ENCODE measurements around the gene LMX1B.

Gene LMX1B

GRCh38 chr9:126588491-126589168, 25.1 kb upstream of the LMX1B start:
- TF ChIP-seq CTCF (IDR thresholded peaks at IDR 0.05; ENCODE audit: low read depth, low read length): no peak
- no peak for DNase-seq (ENCODE audit: low read depth, low spot score)
- in situ Hi-C loops (cut with HindIII; ENCODE audit: low sequenced_read_pairs): no loop called here
- no peak overlapping the region for H3K4me3 ChIP-seq (ENCODE audit: low read depth, low read length)

GRCh38 chr9:126589349-126589748, 24.4 kb upstream of the LMX1B start:
- no peak for TF ChIP-seq CTCF (IDR thresholded peaks at IDR 0.05; ENCODE audit: low read depth, low read length)
- in situ Hi-C loops (cut with HindIII; ENCODE audit: low sequenced_read_pairs): no loop called here
- no peak overlapping the region for H3K4me3 ChIP-seq (ENCODE audit: low read depth, low read length)
- DNase-seq (ENCODE audit: low read depth, low spot score): no peak

- no peak for DNase-seq (ENCODE audit: low read depth, low spot score)
- no peak for TF ChIP-seq CTCF (IDR thresholded peaks at IDR 0.05; ENCODE audit: low read depth, low read length)
- H3K4me3 ChIP-seq (ENCODE audit: low read depth, low read length): no peak overlapping the region
- in situ Hi-C loops (cut with HindIII; ENCODE audit: low sequenced_read_pairs): no loop called here
Observed at GRCh38 chr9:126591083-126591482, 22.6 kb upstream of the LMX1B start.

GRCh38 chr9:126591922-126592321, 21.8 kb upstream of the LMX1B start:
- in situ Hi-C loops (cut with HindIII; ENCODE audit: low sequenced_read_pairs): no loop called here
- no peak overlapping the region for H3K4me3 ChIP-seq (ENCODE audit: low read depth, low read length)
- DNase-seq (ENCODE audit: low read depth, low spot score): no peak
- no peak for TF ChIP-seq CTCF (IDR thresholded peaks at IDR 0.05; ENCODE audit: low read depth, low read length)

- no peak for TF ChIP-seq CTCF (IDR thresholded peaks at IDR 0.05; ENCODE audit: low read depth, low read length)
- no peak for DNase-seq (ENCODE audit: low read depth, low spot score)
- H3K4me3 ChIP-seq (ENCODE audit: low read depth, low read length): no peak overlapping the region
- in situ Hi-C loops (cut with HindIII; ENCODE audit: low sequenced_read_pairs): no loop called here
Observed at GRCh38 chr9:126592461-126592860, 21.3 kb upstream of the LMX1B start.

GRCh38 chr9:126595982-126596381, 17.7 kb upstream of the LMX1B start:
- no peak for TF ChIP-seq CTCF (IDR thresholded peaks at IDR 0.05; ENCODE audit: low read depth, low read length)
- no peak overlapping the region for H3K4me3 ChIP-seq (ENCODE audit: low read depth, low read length)
- no peak for DNase-seq (ENCODE audit: low read depth, low spot score)
- in situ Hi-C loops (cut with HindIII; ENCODE audit: low sequenced_read_pairs): no loop called here
